Endothelial cell of umbilical vein (primary cell): Measurements from ENCODE around the gene CYB5A. TPM values are rescaled to one million over a fixed set of nuclear protein-coding genes. Genes with fewer than 3 reads are reported as not detected.

Source experiments
- BruUV-seq: library from RNA; stranded (reverse); fragments of 400-500 nt; replicated peaks from 2 replicates; lab custom pipeline; 2021; lab: Mats Ljungman, UMichigan
- CTCF ChIA-PET: fragments of 300-600, 350-600 bp; sonication (Branson Sonifier 250); formaldehyde crosslinking; loops from one replicate; lab custom pipeline; 2021; ENCODE audit warnings: antibody characterized with exemption, inconsistent platforms; lab: Charles Lee
- POLR2A ChIA-PET: fragments of 300-600, 350-600 bp; sonication (Branson Sonifier 250); formaldehyde crosslinking; loops from one replicate; lab custom pipeline; 2021; ENCODE audit warnings: antibody characterized with exemption, inconsistent platforms; lab: Charles Lee
- DNase-seq: peaks from one replicate; pipeline ENCODE4 v3.0.0-alpha.2; 2011; ENCODE audit warnings: low read depth, low spot score
- FAIRE-seq: peaks from 2 replicates; lab custom pipeline; 2011; peaks lifted over from hg19 to GRCh38; lab: Jason Lieb, UNC
- H2AFZ ChIP-seq: 2 replicates; pipeline ENCODE4 v1.6.0; 2012; ENCODE audit warnings: low read depth, low read length, control low read depth, inconsistent platforms
- H3K27ac ChIP-seq: 2 replicates; pipeline ENCODE4 v1.5.1; 2011; ENCODE audit warnings: low read depth, mild to moderate bottlenecking, control low read depth, low read length, moderate library complexity; ENCODE audit not compliant: insufficient read depth
- H3K27me3 ChIP-seq, 2 experiments: 2 replicates each; pipeline versions ENCODE4 v1.6.0 to v1.6.1; 2011; ENCODE audit warnings: low read length in 2 of 2, mixed read lengths in 1 of 2; ENCODE audit not compliant: control insufficient read depth in 2 of 2, insufficient read depth in 2 of 2
- H3K36me3 ChIP-seq, 2 experiments: 2 replicates in 1 of 2; 3 replicates in 1 of 2; pipeline ENCODE4 v1.5.1; 2011; ENCODE audit warnings: low read length in 2 of 2, mild to moderate bottlenecking in 1 of 2, moderate library complexity in 1 of 2; ENCODE audit not compliant: control insufficient read depth in 2 of 2, insufficient read depth in 2 of 2; ENCODE audit errors: extremely low read depth in 1 of 2
- H3K4me1 ChIP-seq: 3 replicates; pipeline ENCODE4 v1.5.1; 2011; ENCODE audit warnings: mild to moderate bottlenecking, low read length; ENCODE audit not compliant: control insufficient read depth, insufficient read depth; ENCODE audit errors: extremely low read depth
- H3K4me2 ChIP-seq: 2 replicates; pipeline ENCODE4 v1.6.1; 2011; ENCODE audit warnings: low read length, control low read depth, mixed read lengths; ENCODE audit not compliant: insufficient read depth
- H3K4me3 ChIP-seq, 3 experiments: fragments of 200-600 bp in 1 of 3; sonication (generic), shearing (Covaris generic) in 1 of 3; replicated peaks in 1 of 3; 2 replicates each; pipeline ENCODE4 v1.5.1; 2011 to 2016; ENCODE audit warnings: control low read depth in 3 of 3, low read length in 3 of 3, mild to moderate bottlenecking in 2 of 3, inconsistent platforms in 1 of 3, low read depth in 1 of 3, moderate library complexity in 1 of 3; ENCODE audit not compliant: insufficient read depth in 1 of 3
- H3K79me2 ChIP-seq: 2 replicates; pipeline ENCODE4 v1.6.0; 2012; ENCODE audit warnings: low read length, inconsistent platforms; ENCODE audit not compliant: control insufficient read depth, insufficient read depth
- H3K9ac ChIP-seq: replicated peaks from 2 replicates; pipeline ENCODE3; 2011; ENCODE audit warnings: low read length, control low read depth; ENCODE audit not compliant: insufficient read depth; ENCODE audit errors: extremely low read depth
- H3K9me1 ChIP-seq: replicated peaks from 3 replicates; pipeline ENCODE4 v1.6.0; 2011; ENCODE audit warnings: mild to moderate bottlenecking, low read length; ENCODE audit not compliant: control insufficient read depth, insufficient read depth; ENCODE audit errors: extremely low read depth
- H3K9me3 ChIP-seq: replicated peaks from 2 replicates; pipeline ENCODE4 v1.5.1; 2012; ENCODE audit warnings: low read length, inconsistent platforms; ENCODE audit not compliant: control insufficient read depth, insufficient read depth
- H4K20me1 ChIP-seq: replicated peaks from 2 replicates; pipeline ENCODE3; 2011; ENCODE audit warnings: mild to moderate bottlenecking, low read length; ENCODE audit not compliant: control insufficient read depth, insufficient read depth; ENCODE audit errors: extremely low read depth
- CTCF ChIP-seq, 2 donors: IDR thresholded peaks; 1 replicate in 1 of 2; 2 replicates in 1 of 2; pipeline ENCODE4 v1.5.1; 2011; ENCODE audit warnings: low read length in 2 of 2, mild to moderate bottlenecking in 2 of 2, moderate library complexity in 2 of 2, control low read depth in 1 of 2, inconsistent platforms in 1 of 2, low read depth in 1 of 2; ENCODE audit not compliant: insufficient read depth in 1 of 2; ENCODE audit errors: extremely low read depth in 1 of 2
- EZH2 ChIP-seq: IDR thresholded peaks from 2 replicates; pipeline ENCODE4 v1.6.1; 2012; ENCODE audit warnings: borderline replicate concordance, low read depth, mild to moderate bottlenecking, moderate library complexity, low read length, inconsistent platforms; ENCODE audit not compliant: severe bottlenecking
- FOS ChIP-seq: IDR thresholded peaks from 2 replicates; pipeline ENCODE4 v1.6.1; 2011; ENCODE audit warnings: mild to moderate bottlenecking, low read length, moderate library complexity, borderline replicate concordance; ENCODE audit not compliant: insufficient read depth
- GATA2 ChIP-seq: IDR thresholded peaks from 2 replicates; pipeline ENCODE4 v1.7.0; 2011; ENCODE audit warnings: low read depth, mild to moderate bottlenecking, moderate library complexity, mixed read lengths, low read length; ENCODE audit not compliant: insufficient read length, insufficient read depth
- JUN ChIP-seq: IDR thresholded peaks from 2 replicates; pipeline ENCODE4 v1.6.1; 2011; ENCODE audit warnings: borderline replicate concordance, low read depth; ENCODE audit not compliant: insufficient read length, insufficient read depth
- MAX ChIP-seq: IDR thresholded peaks from 2 replicates; pipeline ENCODE4 v1.6.1; 2011; ENCODE audit not compliant: insufficient read depth, insufficient read length
- MYC ChIP-seq: IDR thresholded peaks from one replicate; pipeline ENCODE4 v1.6.1; 2011; ENCODE audit warnings: mild to moderate bottlenecking, low read depth, low read length
- POLR2A ChIP-seq: IDR thresholded peaks from 2 replicates; pipeline ENCODE4 v1.6.1; 2012; ENCODE audit warnings: low read depth, mild to moderate bottlenecking, control low read depth, low read length
- POLR2AphosphoS5 ChIP-seq: IDR thresholded peaks from 2 replicates; pipeline ENCODE4 v1.6.1; 2012; ENCODE audit warnings: low read depth, mild to moderate bottlenecking, control low read depth, low read length, moderate library complexity; ENCODE audit not compliant: insufficient read depth
- dilution Hi-C: fragments of 300-500 bp; cut with MboI; formaldehyde crosslinking; loops from one replicate; pipeline ENCODE4 v1.15.0; 2019; ENCODE audit warnings: low sequenced_read_pairs; ENCODE audit not compliant: extremely low pct_ligation_motif_present
- intact Hi-C: fragments of 100-400 bp; cut with micrococcal nuclease; formaldehyde crosslinking; loops from one replicate; pipeline ENCODE4 v1.10.0; 2022
- polyA plus RNA-seq, 4 experiments: library from polyadenylated mRNA; depleted of rRNA in 3 of 4; stranded (reverse) in 3 of 4; unstranded in 1 of 4; fragments of >200 nt; gene quantifications; 2 replicates each; pipeline versions ENCODE4 v1.2.1 to v1.2.3, GENCODE V29; 2011 to 2012; ENCODE audit warnings: missing spikeins in 1 of 4
- total RNA-seq: library from RNA; stranded (reverse); gene quantifications from 2 replicates; pipeline ENCODE4 v1.2.3, GENCODE V29; 2021

Gene CYB5A
- total and polyA plus RNA-seq, 2 donors (not counting 3 experiments of a cell fraction or from before 2014, with no cell fraction given) = 24.9 to 74.0 TPM

- no peak overlapping the region for H2AFZ ChIP-seq
- dilution Hi-C loops (no loop called here), intact Hi-C loops (no loop called here)
- H3K9me1 ChIP-seq = no peaks in the 10 kb centered on the region
- no peak overlapping the region for H3K4me2 ChIP-seq
- H3K4me3 ChIP-seq = no peak overlapping the region
- peaks cover 8% of the 10 kb centered on the region for H3K4me1 ChIP-seq
- TF ChIP-seq POLR2A = no peak
- no peak for TF ChIP-seq GATA2
- no peak for TF ChIP-seq MYC
- TF ChIP-seq JUN = no peak
- TF ChIP-seq FOS = no peak
- no peak for TF ChIP-seq POLR2AphosphoS5
- no peak for TF ChIP-seq EZH2
- TF ChIP-seq MAX = no peak
- no peak for TF ChIP-seq CTCF (IDR thresholded peaks at IDR 0.05; ENCODE audit: extremely low read depth in 1 of 2, insufficient read depth in 1 of 2, low read depth in 1 of 2, low read length in 2 of 2)
- no peak overlapping the region for H3K27ac ChIP-seq
- H3K9me3 ChIP-seq = no peaks in the 10 kb centered on the region
- POLR2A ChIA-PET = no interaction called here
- no peaks in the 10 kb centered on the region for H3K36me3 ChIP-seq
- H4K20me1 ChIP-seq = no peaks in the 10 kb centered on the region
- DNase-seq (no peak), FAIRE-seq (no peak)
- no peaks in the 10 kb centered on the region for H3K79me2 ChIP-seq
- CTCF ChIA-PET = no interaction called here
- H3K9ac ChIP-seq = no peak overlapping the region
- no peaks in the 10 kb centered on the region for H3K27me3 ChIP-seq
- no TSS peak for BruUV-seq
Observed at GRCh38 chr18:74248189-74248588, 43.6 kb downstream of the CYB5A start.
